Uterus (tissue), 2 donors: ENCODE data around the gene CXorf65.
A peak's percentile ranks its signal among the peaks of the same experiment; 100 is the strongest.

Experiments
- CTCF ChIP-seq, 4 experiments: fragments of 200-600 bp in 2 of 4; fragments of 450-650 bp in 2 of 4; sonication (generic) in 2 of 4; IDR thresholded peaks; one replicate each; pipeline ENCODE4 v1.5.1; 2016 to 2019; ENCODE audit warnings: antibody characterized with exemption in 4 of 4, mild to moderate bottlenecking in 2 of 4, moderate library complexity in 1 of 4
- POLR2A ChIP-seq, 2 donors: fragments of 450-650 bp; IDR thresholded peaks; one replicate each; pipeline ENCODE4 v1.6.1; 2016; ENCODE audit warnings: antibody characterized with exemption in 2 of 2, mild to moderate bottlenecking in 1 of 2, moderate library complexity in 1 of 2

- TF ChIP-seq POLR2A (IDR thresholded peaks at IDR 0.05): peak; percentile 27
- no peak for TF ChIP-seq CTCF (IDR thresholded peaks at IDR 0.05)
Measured at GRCh38 chrX:71118032-71118984, 11.8 kb upstream of the CXorf65 start, which contains the start of gene MED12.
